ENCODE measurements around the gene IRAK2. TPM values are rescaled to one million over a fixed set of nuclear protein-coding genes. Genes with fewer than 3 reads are reported as not detected.

The IRAK2 gene
- total and polyA plus RNA-seq, 2 donors (not counting 3 experiments of a cell fraction or from before 2014, with no cell fraction given): 7.9 to 10.0 TPM

DNA sequence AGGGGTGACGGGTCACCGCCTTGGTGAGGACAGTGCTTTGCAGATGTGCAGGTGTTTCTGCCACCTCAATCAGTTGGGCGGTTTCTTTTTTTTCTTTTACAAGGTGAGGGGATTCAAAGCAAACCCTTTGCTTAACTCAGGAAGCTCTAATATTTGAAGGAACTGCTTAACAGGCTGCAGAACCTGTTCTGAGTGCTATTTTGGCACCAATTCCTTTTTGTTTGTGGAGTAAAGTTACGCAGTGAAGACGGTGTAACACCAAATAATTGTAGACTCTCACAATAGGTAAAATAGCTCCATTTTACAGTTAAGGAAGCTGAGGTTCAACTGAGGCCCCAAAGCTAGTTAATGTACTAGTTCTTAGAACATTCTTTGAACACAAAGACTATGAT is 121.4 kb downstream of the IRAK2 start:
- Histone ChIP-seq H3K9me1 (replicated peaks; ENCODE audit: control insufficient read depth, extremely low read depth, insufficient read depth, low read length) (no peaks in the 10 kb centered on the region), H3K9me3 (replicated peaks; ENCODE audit: control insufficient read depth, insufficient read depth, low read length) (no peaks in the 10 kb centered on the region), H3K4me2 (ENCODE audit: insufficient read depth, low read length) (no peak overlapping the region), H3K36me3 (ENCODE audit: control insufficient read depth in 2 of 2, extremely low read depth in 1 of 2, insufficient read depth in 2 of 2, low read length in 2 of 2) (no peaks in the 10 kb centered on the region), H3K27ac (ENCODE audit: insufficient read depth, low read depth, low read length) (no peak overlapping the region), H2AFZ (ENCODE audit: low read depth, low read length) (no peak overlapping the region), H3K4me3 (replicated peaks in 1 of 3; ENCODE audit: insufficient read depth in 1 of 3, low read depth in 1 of 3, low read length in 3 of 3) (no peak overlapping the region), H3K4me1 (ENCODE audit: control insufficient read depth, extremely low read depth, insufficient read depth, low read length) (no peaks in the 10 kb centered on the region), H3K9ac (replicated peaks; ENCODE audit: extremely low read depth, insufficient read depth, low read length) (no peak overlapping the region), H3K27me3 (ENCODE audit: control insufficient read depth in 2 of 2, insufficient read depth in 2 of 2, low read length in 2 of 2) (no peaks in the 10 kb centered on the region), H4K20me1 (replicated peaks; ENCODE audit: control insufficient read depth, extremely low read depth, insufficient read depth, low read length) (no peaks in the 10 kb centered on the region), H3K79me2 (ENCODE audit: control insufficient read depth, insufficient read depth, low read length) (no peaks in the 10 kb centered on the region)
- dilution Hi-C loops (cut with MboI; ENCODE audit: extremely low pct_ligation_motif_present, low sequenced_read_pairs): no loop called here
- intact Hi-C loops (cut with micrococcal nuclease): no loop called here
- TF ChIP-seq MYC (IDR thresholded peaks at IDR 0.05; ENCODE audit: low read depth, low read length): no peak
- TF ChIP-seq EZH2 (IDR thresholded peaks at IDR 0.05; ENCODE audit: borderline replicate concordance, low read depth, low read length, severe bottlenecking): no peak
- TF ChIP-seq POLR2AphosphoS5 (IDR thresholded peaks at IDR 0.05; ENCODE audit: insufficient read depth, low read depth, low read length): no peak
- DNase-seq (ENCODE audit: low read depth, low spot score) (no peak), FAIRE-seq (no peak)
- BruUV-seq (replicated peaks): no TSS peak
- CTCF ChIA-PET: interaction anchor here (1.1 to 1.5 kb wide), 2 partner anchors 14 to 145 kb away, joined by 3 read pairs; partner anchors contain the start of gene VHL
- POLR2A ChIA-PET: no interaction called here

DNA sequence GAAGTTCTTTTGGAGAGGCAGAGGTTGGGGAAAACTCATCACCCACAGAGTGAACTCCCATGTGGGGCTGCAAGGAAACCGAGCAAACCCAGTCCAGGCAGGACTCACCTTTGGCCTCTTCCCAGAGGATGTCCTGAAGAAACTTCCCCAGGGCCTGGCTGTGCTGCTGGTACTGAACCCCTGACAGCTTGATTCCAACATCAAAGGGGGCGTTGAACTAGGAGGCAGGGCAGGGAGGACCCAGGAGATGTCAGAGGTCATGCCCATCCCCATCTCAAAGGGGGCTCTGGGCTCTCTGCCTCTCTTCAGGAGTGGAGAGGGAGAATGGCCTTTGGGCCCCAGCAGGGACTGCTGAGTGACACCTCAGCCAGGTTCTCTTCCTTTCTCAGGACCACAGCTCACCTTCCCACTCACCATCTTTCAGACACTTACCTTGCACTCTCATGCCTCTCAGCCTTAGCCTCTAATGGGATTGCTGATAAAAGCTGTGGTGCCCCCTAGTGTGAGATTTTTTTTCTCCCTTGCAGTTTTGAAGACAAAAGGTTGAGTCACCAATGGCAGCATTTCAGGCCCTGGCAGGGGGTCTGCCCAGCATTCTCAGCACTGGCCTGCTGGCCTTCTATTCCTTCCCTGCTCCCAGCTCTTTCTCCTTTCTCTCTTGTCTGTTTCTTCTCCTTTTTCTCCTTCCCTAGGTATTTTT is 122.0 kb downstream of the IRAK2 start:
- intact Hi-C loops (cut with micrococcal nuclease) (no loop called here), dilution Hi-C loops (cut with MboI; ENCODE audit: extremely low pct_ligation_motif_present, low sequenced_read_pairs) (no loop called here)
- BruUV-seq (replicated peaks): no TSS peak
- Histone ChIP-seq H4K20me1 (replicated peaks; ENCODE audit: control insufficient read depth, extremely low read depth, insufficient read depth, low read length) (no peaks in the 10 kb centered on the region), H3K9me3 (replicated peaks; ENCODE audit: control insufficient read depth, insufficient read depth, low read length) (no peaks in the 10 kb centered on the region), H3K9me1 (replicated peaks; ENCODE audit: control insufficient read depth, extremely low read depth, insufficient read depth, low read length) (no peaks in the 10 kb centered on the region), H3K4me2 (ENCODE audit: insufficient read depth, low read length) (no peak overlapping the region), H3K79me2 (ENCODE audit: control insufficient read depth, insufficient read depth, low read length) (no peaks in the 10 kb centered on the region), H3K27ac (ENCODE audit: insufficient read depth, low read depth, low read length) (no peak overlapping the region), H3K9ac (replicated peaks; ENCODE audit: extremely low read depth, insufficient read depth, low read length) (no peak overlapping the region), H3K27me3 (ENCODE audit: control insufficient read depth in 2 of 2, insufficient read depth in 2 of 2, low read length in 2 of 2) (no peaks in the 10 kb centered on the region), H3K4me1 (ENCODE audit: control insufficient read depth, extremely low read depth, insufficient read depth, low read length) (no peaks in the 10 kb centered on the region), H3K36me3 (ENCODE audit: control insufficient read depth in 2 of 2, extremely low read depth in 1 of 2, insufficient read depth in 2 of 2, low read length in 2 of 2) (no peaks in the 10 kb centered on the region), H3K4me3 (replicated peaks in 1 of 3; ENCODE audit: insufficient read depth in 1 of 3, low read depth in 1 of 3, low read length in 3 of 3) (no peak overlapping the region), H2AFZ (ENCODE audit: low read depth, low read length) (no peak overlapping the region)
- TF ChIP-seq EZH2 (IDR thresholded peaks at IDR 0.05; ENCODE audit: borderline replicate concordance, low read depth, low read length, severe bottlenecking) (no peak), FOS (IDR thresholded peaks at IDR 0.05; ENCODE audit: borderline replicate concordance, insufficient read depth, low read length) (peak; percentile 35)
- TF ChIP-seq, protein P1, sequence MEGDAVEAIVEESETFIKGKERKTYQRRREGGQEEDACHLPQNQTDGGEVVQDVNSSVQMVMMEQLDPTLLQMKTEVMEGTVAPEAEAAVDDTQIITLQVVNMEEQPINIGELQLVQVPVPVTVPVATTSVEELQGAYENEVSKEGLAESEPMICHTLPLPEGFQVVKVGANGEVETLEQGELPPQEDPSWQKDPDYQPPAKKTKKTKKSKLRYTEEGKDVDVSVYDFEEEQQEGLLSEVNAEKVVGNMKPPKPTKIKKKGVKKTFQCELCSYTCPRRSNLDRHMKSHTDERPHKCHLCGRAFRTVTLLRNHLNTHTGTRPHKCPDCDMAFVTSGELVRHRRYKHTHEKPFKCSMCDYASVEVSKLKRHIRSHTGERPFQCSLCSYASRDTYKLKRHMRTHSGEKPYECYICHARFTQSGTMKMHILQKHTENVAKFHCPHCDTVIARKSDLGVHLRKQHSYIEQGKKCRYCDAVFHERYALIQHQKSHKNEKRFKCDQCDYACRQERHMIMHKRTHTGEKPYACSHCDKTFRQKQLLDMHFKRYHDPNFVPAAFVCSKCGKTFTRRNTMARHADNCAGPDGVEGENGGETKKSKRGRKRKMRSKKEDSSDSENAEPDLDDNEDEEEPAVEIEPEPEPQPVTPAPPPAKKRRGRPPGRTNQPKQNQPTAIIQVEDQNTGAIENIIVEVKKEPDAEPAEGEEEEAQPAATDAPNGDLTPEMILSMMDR (IDR thresholded peaks at IDR 0.05; ENCODE audit: extremely low read depth in 1 of 2, insufficient read depth in 1 of 2, low read depth in 1 of 2, low read length in 2 of 2): peak in 1 of 2 donors; percentile 47
- TF ChIP-seq, protein P2, sequence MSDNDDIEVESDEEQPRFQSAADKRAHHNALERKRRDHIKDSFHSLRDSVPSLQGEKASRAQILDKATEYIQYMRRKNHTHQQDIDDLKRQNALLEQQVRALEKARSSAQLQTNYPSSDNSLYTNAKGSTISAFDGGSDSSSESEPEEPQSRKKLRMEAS (IDR thresholded peaks at IDR 0.05; ENCODE audit: insufficient read depth, insufficient read length): no peak
- DNase-seq (ENCODE audit: low read depth, low spot score) (peak; percentile 77), FAIRE-seq (peak; percentile 49)
- ChIA-PET CTCF (interaction anchor here (1.1 to 1.5 kb wide), 2 partner anchors 15 to 145 kb away, joined by 3 read pairs; partner anchors contain the start of gene VHL), POLR2A (no interaction called here)
